Left hindlimb (tissue), 1 donor: Measurements from ENCODE around the gene CSMD2.
"Not testable (repeated sequence)": the region's sequence is repeated elsewhere in the genome, so short reads cannot be mapped to it uniquely, and the experiment has no call there.

Experiments used
- DNase-seq: peaks from one replicate; pipeline ENCODE4 v3.0.0-alpha.2; 2018

Gene CSMD2

DNA sequence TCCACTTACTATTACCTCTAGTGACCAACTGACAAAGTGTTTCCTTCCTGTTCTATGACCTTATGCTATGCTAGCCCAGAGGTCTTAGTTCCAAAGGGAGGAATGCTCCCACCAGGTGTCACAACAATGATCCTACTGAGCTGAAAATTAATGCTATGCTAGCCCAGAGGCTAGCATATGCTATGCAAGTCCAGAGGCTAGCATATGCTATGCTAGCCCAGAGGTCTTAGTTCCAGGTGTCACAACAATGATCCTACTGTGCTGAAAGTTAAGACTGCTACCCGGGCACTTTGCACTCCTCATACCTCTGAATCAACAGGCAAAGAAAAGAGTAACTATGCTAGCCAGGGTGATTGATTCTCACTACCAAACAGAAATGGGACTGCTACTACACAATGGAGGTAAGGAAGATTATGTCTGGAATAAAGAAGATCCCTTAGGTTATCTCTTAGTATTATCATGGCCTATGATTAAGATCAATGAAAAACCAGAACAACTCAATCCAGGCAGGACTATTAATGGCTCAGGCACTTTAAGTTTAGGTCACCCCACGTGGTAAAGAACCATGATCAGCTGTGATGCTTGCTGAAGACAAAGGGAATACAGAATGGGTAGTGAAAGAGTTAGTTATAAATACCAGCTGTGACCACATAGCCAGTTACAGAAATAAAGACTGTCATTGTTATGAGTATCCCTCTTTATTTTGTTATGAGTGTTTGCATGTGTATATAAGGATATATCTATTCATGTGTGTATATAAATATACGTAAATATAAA is 114.1 kb downstream of the CSMD2 start:
- DNase-seq, result no peak

DNA sequence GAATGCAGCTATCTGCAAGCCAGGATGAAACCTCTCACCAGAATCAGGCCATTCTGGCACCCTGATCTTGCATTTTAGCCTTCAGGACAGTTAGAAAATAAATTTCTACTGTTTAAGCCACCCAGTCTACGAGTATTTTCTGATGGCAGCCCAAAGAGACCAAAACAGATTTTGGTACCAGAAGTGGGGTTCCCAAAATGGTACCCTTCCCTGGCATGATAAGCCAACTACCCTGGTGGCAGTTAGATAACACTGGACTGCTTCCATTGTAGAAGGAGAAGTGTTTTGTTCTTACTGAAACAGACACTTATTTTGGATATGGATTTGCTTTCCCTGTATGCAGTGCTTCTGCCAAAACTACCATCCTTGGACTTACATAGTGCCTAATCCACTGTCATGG is 115.0 kb downstream of the CSMD2 start:
- DNase-seq, result no peak

DNA sequence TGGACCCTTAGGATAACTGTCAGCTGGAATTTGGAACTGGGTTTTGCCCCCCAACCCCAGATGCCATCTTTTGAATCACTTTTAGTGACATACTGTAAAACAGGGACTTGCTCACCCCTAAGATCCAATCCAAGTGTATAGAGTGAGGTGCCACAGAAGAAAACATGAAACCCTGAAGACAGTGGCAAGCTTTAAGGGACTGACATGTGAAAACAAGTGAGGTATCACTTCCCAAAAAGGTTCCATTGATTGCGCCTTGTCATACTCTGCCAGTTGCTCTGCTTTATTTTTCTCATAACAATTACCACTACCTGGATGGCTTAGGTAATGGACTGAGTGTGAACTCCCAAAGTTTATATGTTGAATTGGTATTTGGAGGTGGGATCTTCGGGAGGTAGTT is 115.6 kb downstream of the CSMD2 start:
- no peak for DNase-seq

DNA sequence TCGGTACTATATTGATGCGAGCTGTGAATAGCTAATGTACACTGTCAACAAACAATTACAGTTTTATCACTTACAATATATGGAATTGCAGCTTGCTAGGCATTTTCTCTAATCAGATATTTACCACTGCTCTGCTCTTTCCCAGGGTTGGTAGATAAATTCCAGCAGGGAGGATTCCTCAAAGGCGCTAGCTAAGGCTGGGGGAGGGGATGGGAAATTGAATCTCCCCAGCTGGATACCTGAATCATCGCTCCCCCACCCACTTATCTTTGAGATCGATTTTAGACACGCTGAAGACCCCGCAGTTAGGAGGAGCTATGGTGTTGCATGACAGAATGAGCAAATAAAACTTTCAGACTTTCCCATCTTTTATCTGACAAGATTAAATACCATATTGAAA is 127.2 kb downstream of the CSMD2 start:
- no peak for DNase-seq

DNA sequence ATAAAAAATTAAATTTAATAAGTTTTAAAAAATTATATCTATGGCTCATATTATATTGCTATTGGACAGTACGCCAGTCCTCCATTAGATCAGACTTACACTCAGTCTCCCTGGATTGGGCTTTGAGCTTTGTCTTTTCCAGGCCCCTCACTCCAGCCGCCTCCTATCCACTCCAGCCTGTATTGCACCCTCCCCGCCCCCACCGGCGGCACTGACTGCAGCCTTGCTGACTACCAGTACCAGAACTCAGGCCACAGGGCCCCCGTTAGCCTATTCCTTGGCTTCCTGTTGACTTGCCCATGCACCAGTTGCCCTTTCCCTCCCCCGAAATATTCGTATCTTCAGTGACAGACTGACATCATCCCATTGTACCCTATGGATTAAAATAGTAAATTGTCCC is 127.9 kb downstream of the CSMD2 start:
- no peak for DNase-seq

DNA sequence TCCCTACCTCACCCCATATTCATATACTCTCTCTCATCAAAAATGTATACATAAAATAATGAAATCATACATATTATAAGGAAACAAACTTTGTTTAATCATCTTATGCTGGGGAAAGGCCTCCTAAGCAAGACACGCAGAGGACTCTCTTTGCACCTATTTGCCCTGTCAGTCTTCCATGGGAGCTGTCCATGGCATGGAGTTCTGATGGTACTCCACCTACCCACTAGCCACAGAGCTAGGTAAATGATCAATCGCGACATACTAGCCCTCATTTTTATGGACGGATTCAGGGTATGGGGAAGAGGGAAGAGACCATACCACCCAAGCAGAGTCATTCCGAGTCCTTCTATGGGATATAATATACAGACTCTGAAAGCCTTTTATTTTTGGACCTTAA is 131.0 kb downstream of the CSMD2 start:
- no peak for DNase-seq

DNA sequence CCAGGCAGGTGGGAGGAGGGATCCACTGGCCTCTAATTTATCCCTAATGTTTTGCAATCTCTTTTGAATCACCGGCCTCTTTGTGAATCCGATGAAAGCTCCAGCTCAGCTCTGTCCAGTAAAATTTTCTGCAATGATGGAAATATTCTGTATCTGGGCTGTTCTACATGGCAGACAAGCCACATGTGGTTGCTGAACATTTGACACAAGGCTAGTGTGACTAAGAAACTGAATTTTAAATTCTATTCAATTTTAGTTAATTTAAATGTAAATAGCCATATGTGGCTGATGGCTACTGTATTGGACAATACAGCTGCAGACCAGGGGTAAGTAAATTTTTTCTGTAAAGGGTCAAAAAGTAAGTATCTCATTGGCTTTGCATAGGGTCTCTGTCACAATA is 135.1 kb downstream of the CSMD2 start:
- no peak for DNase-seq

DNA sequence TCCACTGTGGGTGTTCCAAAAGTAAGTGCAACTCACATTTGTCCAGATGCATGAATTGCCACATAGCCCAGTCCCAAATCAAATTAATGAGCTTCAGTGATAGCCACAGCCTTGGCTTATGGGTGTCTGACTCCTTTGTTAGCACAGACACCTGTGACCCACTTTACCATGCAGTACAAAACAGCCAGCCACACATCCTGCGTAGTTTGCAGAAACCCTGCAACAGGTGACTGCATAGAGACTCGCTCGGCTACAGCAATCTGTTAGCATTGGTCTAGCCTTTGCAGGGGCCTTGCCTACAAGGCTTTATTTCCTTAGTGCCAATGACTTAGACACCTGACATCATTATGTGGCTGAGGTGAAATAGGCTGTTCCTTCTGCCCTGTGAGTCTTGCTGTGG is 135.5 kb downstream of the CSMD2 start:
- DNase-seq, result no peak

DNA sequence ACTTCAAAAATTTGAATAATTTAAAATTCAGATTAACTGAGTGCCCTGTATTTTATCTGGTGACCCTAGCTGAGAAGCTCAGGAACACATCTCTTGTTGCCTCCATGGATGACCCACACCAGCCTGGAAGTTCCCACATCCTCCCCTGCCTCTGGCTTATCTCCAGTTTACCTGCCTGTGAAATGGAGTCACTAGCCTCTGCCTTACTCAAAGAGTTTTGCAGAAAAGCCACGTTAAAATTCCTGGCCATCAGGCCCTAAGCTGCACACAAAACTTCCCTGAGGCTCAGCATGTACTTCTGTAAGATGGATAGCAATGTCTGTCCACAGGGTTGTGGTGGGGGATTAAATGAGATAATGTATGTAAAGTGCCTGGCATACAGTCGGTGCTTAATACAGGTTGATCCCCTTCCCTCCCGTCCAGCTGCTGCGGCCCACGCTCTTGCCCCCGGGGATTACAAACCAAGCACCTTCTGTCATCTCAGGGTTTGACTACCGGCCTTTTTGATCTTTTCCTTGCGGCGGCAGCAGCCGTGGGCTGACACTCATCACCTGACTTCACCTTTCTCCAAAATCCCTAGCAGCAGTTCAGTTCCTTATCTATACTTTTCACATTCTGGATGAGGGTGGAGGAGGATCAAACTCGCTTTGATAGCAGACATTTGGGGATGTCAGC is 136.5 kb downstream of the CSMD2 start:
- DNase-seq, result no peak

DNA sequence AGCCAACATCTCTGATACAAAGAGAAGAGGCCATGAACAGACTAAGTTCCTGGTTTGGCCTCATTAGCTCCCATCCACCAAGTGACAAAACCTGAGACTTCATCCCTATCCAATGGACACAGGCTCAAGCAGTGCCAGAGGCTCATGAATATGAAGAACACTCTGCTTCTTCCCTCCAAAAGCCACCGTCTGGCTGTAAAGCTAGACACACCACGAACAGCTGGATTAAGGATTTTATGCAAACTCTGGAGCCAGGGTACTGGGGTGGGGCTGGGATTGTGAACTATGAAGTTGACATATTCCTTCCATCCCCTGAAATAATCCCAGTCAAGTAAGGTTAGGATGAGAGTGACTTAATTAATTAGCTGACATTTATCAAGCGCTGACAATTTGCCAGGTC is 139.4 kb downstream of the CSMD2 start:
- DNase-seq, result no peak

DNA sequence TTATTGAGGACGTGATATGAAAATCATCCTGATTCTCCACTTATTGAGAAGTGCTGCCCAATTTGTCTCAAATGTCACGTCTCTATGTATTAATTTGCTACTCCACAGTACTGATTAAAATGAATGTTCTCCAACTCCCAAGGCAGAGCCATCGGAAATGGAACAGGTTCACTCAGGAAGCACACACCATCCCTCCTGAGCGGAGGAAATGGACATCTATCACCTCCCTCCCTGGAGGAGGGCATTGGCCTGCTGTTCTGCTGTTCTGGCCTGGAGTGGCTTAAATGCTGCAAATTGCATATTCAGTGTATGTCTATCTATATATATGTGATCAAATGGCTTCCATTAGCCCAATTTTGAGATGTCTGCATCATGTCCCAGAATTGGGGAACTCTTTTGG is 140.5 kb downstream of the CSMD2 start:
- DNase-seq, result no peak

DNA sequence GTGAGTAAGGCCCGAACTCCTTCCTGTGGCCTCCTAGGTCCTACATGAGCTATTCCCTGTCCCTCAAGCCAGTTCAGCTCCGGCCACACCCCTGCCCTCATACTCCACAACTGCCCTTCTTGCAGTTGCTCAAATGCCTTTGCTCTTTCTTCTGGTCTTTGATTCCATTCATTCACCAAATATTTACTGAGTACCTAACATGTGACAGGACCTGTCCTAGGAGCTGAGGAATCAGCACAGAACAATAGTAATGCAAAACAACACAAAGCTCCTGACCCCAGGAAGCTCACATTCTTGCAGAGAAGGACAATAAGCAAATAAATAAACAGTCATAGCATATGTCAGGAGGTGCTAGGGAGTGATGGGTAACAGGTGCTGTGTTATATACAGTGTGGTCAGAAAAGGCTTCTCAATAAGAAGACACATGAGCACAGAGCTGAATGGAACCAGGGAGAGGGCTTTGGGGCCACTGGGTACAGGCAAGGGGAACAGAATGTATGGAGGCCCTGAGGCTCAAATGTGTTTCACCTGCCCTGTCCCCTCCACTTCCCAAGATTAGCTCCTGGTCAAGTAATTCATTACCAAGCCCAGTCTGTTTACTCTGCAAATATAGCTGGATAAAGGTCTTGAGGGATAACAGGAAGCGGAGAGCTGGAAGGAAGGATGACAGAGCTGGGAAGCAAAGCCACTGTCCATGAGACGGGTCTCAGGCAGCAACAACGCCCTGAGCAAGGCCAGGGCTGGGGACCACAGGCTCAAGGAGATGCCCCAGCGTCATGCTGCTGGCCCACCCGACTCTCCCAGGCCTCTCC is 145.1 kb downstream of the CSMD2 start:
- DNase-seq, result no peak

DNA sequence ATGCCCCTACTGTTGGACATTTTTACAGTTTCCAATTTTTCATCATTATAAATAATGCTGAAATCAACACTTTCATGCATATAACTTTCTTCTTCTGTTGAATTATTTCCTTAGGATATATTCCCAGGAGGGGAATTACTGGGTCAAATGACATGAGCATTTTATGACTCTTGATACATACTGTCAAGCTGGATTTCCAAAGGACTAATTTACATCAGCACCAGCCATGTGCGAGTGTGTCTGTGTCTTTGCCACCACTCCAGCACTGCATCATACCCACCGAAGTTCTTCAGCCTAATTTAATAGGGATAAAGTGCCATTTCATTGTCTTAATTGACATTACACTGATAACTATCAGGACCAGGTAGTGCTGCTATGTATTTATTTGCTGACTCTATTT is 146.7 kb downstream of the CSMD2 start:
- DNase-seq, result no peak

DNA sequence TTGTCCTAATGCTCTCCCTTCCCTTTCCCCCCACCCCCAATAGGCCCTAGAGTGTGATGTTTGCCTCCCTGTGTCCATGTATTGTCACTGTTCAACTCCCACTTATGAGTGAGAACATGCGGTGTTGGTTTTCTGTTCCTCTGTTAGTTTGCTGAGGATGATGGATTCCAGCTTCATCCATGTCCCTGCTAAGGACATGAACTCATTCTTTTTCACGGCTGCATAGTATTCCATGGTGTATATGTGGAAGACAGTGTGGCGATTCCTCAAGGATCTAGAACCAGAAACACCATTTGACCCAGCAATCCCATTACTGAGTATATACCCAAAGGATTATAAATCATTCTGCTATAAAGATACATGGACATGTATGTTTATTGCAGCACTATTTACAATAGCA is 148.7 kb downstream of the CSMD2 start:
- DNase-seq, result not testable (repeated sequence)

DNA sequence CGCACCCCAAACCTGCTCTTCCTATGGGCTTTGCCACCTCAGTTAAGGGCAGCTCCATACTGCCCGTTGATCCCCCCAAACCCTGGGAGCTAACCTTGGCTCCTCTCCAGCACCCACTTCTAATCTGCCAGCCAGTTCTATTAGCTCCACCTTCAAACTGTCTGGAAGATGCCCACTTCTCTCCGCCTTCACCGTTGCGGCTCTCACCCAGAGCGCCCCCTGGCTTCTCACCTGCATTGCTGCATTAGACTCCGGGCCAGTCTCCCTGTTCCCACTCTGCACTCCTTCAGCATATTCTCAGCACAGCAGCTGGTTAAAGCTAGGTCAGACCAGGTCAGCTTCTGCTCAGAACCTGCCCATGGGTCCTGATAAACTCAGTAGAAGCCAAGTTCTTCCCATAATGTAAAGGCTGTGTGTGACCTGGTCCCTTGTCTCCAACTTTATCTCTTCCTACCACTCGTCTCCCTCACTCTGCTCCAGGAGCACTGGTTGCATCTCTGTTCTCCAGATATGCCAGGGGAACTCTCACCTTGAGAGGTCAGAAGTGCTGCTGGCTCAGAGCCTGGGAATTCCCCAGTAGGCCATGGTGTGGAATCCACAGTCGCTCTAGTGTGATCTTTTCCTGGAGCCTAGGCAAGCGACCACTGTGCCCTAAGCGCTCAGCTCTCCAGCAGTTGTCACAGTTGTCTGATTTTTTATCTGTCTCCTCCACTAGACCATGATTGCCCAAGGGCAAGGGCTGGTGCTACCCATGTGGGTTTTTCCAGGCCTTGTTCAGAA is 150.9 kb downstream of the CSMD2 start:
- no peak for DNase-seq

DNA sequence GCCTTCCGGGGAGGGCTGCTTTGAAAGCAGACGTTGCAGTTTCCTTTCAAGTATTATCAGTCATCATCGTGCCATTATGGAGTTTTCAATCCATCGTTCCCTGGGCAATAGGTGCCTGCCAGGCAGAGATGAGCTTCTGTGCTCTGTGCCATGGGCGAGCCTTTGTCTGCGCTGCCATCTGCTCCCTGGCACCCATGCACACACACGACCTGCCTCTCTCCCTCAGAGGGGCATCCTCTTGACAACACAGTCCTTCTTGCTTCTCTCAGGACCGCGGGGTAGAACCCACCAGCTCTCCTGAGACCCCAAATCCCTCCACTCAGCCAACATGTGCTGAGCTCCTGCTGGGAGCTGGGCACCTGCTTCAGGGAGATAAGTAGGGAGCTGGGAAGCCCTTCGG is 151.9 kb downstream of the CSMD2 start:
- DNase-seq, result no peak

DNA sequence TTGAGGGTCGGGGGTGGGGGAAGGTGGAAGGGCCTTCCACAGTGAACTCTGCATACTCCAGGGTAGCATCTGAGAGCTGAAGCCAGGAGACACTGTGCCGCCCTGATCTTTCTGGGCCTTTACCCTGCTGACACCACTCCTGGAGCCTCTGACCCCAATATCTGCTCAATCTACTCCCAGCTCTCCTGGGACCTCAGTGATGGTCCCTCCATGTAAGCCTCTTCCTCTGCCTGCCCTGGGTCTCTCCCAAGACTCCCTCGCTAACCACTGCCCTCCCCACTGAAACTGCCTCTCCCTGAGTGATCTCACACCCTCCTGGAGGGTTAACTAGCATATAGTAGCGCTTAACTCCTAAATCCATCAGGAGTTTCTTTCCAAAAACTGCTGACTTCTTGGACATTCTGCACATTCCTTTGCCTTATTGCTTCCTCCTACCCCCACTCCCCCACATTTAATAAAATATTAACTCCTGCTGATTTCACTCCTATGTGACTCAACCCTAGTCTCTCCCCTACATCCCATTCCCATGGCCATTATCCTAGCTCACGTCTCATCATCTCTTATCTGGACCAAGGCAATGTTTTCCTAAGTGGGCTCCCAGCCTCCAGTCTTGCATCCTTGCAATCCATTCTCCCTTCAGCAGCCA is 155.6 kb downstream of the CSMD2 start:
- no peak for DNase-seq

DNA sequence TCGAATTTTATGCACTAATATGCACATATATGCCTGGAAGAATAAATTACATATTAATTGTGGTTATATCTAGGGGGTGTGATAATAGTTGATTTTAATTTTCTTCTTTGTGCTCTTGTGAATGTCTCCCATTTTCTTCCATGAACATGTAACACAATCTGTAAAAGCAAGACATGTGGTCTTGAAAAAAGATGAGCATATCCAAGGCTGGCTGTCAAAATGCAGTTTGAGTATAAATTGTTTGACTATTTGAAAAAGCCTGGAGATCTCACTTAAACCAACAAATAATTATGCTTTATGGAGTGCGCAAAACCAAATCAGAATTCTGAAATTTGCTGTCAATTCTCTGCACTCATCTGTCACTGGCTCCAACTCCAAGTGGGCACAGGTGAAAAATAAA is 157.3 kb downstream of the CSMD2 start:
- DNase-seq, result no peak

DNA sequence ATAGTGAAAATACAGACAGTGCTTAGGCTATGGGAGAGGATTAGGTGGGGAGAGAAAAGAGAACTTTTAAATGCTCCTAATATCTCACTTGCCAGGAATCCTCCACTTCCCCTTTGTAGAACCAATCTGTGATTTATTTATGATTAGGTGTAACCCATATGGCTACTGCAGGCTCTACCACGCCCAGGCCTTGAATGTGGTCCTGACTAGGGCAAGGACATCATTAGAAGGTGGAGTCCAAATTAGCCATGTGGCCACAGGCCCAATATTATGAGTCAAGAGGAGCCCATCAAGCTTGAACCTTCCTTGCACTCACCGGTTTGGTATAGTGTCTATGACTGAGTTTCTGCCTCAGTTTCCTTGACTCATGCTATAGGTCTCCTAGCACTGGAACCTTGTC is 159.7 kb downstream of the CSMD2 start:
- DNase-seq, result no peak

DNA sequence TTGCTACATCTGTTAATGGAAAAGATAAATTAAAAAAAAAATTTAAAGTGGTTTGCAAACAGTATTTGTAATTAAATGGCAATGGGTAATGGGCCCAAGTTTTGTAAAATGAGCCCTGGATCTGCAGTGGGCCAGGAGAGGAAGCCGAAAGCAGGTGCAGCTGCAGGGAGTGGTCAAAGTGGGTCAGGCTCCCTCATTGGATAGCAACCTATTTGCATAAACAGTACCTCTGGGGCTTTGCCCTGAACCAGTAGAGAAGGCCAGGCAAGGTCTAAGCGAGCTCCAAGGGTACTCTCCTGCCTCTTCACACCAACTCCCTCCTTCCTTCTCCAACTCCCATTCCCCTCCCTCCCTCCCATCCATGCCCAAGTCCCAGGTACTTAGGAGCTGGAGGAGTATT is 162.2 kb downstream of the CSMD2 start:
- DNase-seq, result no peak

DNA sequence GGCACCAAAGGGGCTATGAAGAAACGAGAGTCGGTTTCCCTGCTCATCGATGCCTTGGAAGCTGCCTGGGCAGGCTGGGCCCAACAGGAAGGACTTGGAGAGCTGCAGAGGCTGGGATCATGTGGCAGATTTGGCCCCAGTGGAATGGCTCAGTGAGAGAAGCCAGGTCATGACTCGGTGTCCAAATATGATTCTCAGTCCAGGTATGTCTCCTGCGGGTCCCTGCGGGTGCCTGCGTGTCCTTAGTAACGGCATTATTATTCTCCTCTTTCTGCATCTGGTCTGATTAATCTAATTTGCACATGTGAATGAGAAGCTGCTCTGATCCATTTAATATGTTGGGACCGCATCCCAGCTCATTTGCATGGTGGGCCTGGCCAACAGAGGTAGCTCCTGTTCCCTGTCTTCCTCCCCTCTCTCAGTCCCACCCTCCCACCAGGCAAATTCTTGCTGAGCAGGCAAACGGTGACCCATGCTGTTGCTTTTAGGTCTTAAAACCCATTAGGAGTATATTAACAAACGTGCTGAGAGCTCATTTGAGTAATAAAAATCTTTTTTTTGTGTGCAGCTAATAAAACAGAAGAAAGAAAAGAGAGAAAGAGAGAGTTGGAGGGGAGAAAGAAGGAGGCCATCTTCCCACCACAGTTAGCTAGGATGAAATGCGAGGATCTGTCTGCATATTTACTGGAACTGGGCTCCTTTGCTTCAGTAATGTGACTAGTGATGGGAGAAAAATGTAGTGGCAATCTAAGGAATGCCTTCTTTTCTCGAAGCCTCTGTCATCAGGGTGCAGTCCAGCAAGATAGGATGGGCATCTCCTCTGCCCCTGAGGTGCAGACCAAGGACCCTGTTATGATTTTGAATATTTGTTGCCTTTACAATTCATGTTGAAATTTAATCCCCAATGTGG is 167.6 kb downstream of the CSMD2 start:
- DNase-seq, result no peak

DNA sequence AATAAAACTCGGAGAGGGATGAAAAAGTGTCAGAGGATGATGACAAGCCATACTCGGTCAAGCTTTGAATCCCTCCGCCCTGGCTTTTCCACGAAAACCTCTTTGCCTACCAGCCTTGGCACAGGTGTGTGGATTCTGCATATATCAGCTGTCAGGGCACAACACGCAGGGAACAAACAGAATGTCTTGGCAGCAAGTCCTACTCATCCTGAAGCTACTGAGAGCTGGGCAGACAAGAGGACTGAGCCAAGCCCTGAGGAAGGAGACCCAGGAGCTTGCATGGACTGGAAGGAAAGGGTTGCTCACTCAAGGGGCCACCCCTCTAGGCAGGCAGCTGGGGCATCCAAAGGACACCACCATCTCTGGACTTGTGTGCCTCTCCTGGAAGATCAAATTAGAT is 168.7 kb downstream of the CSMD2 start:
- no peak for DNase-seq
